ENCODE data around the gene TENT5A. TPM values are rescaled to one million over a fixed set of nuclear protein-coding genes. Genes with fewer than 3 reads are reported as not detected.

The TENT5A gene
- total RNA-seq, 3 donors from 2014 or later, result 26.3 to 30.4 (median 29.5) TPM

- no peak for DNase-seq
- no peak for TF ChIP-seq CTCF (IDR thresholded peaks at IDR 0.05)
- Histone ChIP-seq H3K9me3 (no peaks in the 10 kb centered on the region), H3K4me1 (ENCODE audit: low read depth) (no peaks in the 10 kb centered on the region), H3K36me3 (ENCODE audit: low read depth) (no peaks in the 10 kb centered on the region), H3K4me3 (peak overlapping the region; percentile 79)
- ATAC-seq, result no peak
- intact Hi-C loops (cut with DNase I, micrococcal nuclease), result loop anchor here in 1 of 2 donors (5.0 kb wide), 1 partner anchor 508 kb away; no protein-coding TSS in a partner anchor
Measured at GRCh38 chr6:81750200-81750599, 2.3 kb downstream of the TENT5A start.

GRCh38 chr6:81749707-81750106, 2.8 kb downstream of the TENT5A start:
- no peak for TF ChIP-seq CTCF (IDR thresholded peaks at IDR 0.05)

GRCh38 chr6:81748994-81749393, 3.5 kb downstream of the TENT5A start:
- intact Hi-C loops (cut with DNase I, micrococcal nuclease), result no loop called here
- DNase-seq, result no peak
- no peak for ATAC-seq
- Histone ChIP-seq H3K4me3 (no peak overlapping the region), H3K9me3 (no peaks in the 10 kb centered on the region), H3K4me1 (ENCODE audit: low read depth) (no peaks in the 10 kb centered on the region), H3K36me3 (ENCODE audit: low read depth) (no peaks in the 10 kb centered on the region)
- TF ChIP-seq CTCF (IDR thresholded peaks at IDR 0.05), result no peak

More at GRCh38 chr6:81749707-81750106, 2.8 kb downstream of the TENT5A start:
- no peak for DNase-seq
- H3K4me1 ChIP-seq (ENCODE audit: low read depth), result no peaks in the 10 kb centered on the region
- no peaks in the 10 kb centered on the region for H3K9me3 ChIP-seq
- H3K36me3 ChIP-seq (ENCODE audit: low read depth), result no peaks in the 10 kb centered on the region
- no peak for ATAC-seq
- no peak overlapping the region for H3K4me3 ChIP-seq
- intact Hi-C loops (cut with DNase I, micrococcal nuclease), result loop anchor here in 1 of 2 donors (5.0 kb wide), 1 partner anchor 507 kb away; no protein-coding TSS in a partner anchor

GRCh38 chr6:81747327-81747726, 5.2 kb downstream of the TENT5A start:
- TF ChIP-seq CTCF (IDR thresholded peaks at IDR 0.05), result no peak
- intact Hi-C loops (cut with DNase I, micrococcal nuclease), result no loop called here
- H3K9me3 ChIP-seq, result no peaks in the 10 kb centered on the region
- no peak for DNase-seq
- no peak overlapping the region for H3K4me3 ChIP-seq
- no peaks in the 10 kb centered on the region for H3K4me1 ChIP-seq (ENCODE audit: low read depth)
- H3K36me3 ChIP-seq (ENCODE audit: low read depth), result no peaks in the 10 kb centered on the region
- ATAC-seq, result no peak

GRCh38 chr6:81744131-81744530, 8.3 kb downstream of the TENT5A start:
- H3K4me1 ChIP-seq (ENCODE audit: low read depth), result no peaks in the 10 kb centered on the region
- DNase-seq, result no peak
- TF ChIP-seq CTCF (IDR thresholded peaks at IDR 0.05), result no peak
- no peaks in the 10 kb centered on the region for H3K36me3 ChIP-seq (ENCODE audit: low read depth)
- intact Hi-C loops (cut with DNase I, micrococcal nuclease), result no loop called here
- no peaks in the 10 kb centered on the region for H3K9me3 ChIP-seq
- no peak overlapping the region for H3K4me3 ChIP-seq
- no peak for ATAC-seq

DNA sequence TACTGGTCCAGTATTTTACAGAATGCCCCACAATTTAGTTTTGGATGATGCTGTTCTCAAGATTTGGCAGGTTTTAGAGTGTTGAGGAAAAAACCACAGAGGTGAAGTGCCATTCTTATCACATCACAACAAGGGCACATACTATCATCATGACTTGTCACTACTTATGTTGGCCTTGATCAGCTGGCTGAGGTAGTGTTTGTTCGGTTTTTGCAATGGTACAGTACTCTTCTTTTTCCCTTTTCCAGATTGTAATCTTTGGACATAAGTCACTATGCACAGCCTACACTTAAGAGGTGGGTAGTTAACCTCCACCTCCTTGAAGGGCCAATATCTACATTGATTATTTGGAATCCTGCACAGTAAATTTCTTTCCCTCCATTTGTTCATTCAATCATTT, 8.8 kb downstream of the TENT5A start:
- intact Hi-C loops (cut with DNase I, micrococcal nuclease), result no loop called here

More for the DNA sequence above, 8.8 kb downstream of the TENT5A start:
- Histone ChIP-seq H3K36me3 (ENCODE audit: low read depth) (no peaks in the 10 kb centered on the region), H3K9me3 (no peaks in the 10 kb centered on the region), H3K4me1 (ENCODE audit: low read depth) (no peaks in the 10 kb centered on the region), H3K4me3 (no peak overlapping the region)
- no peak for TF ChIP-seq CTCF (IDR thresholded peaks at IDR 0.05)
- DNase-seq, result no peak
- no peak for ATAC-seq

Data from mucosa of descending colon (tissue), 3 donors.